ENCODE data around the gene ST7L. TPM values are rescaled to one million over a fixed set of nuclear protein-coding genes. Genes with fewer than 3 reads are reported as not detected.

ST7L gene
- polyA plus RNA-seq, 1 donor (not counting 4 experiments of a cell fraction or from before 2014, with no cell fraction given) = 13.4 TPM

DNA sequence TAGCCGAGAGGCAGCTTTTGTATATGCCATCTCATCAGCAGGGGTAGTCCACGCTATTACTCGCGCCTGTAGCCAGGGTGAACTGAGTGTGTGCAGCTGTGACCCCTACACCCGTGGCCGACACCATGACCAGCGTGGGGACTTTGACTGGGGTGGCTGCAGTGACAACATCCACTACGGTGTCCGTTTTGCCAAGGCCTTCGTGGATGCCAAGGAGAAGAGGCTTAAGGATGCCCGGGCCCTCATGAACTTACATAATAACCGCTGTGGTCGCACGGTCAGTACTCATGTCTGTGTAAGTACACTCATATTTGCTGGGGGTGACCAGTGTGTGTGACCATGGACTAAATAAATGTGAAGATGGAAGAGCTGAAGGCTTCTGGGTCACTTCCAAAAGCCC, 102.8 kb downstream of the ST7L start:
- dilution Hi-C loops (cut with MboI; ENCODE audit: extremely low pct_ligation_motif_present, low sequenced_read_pairs) = no loop called here
- H3K4me3 ChIP-seq (ENCODE audit: control insufficient read depth in 2 of 3, extremely low read depth in 1 of 3, insufficient read depth in 2 of 3, low read depth in 1 of 3, low read length in 3 of 3) = no peak overlapping the region
- no peaks in the 10 kb centered on the region for H3K79me2 ChIP-seq (ENCODE audit: control insufficient read depth, insufficient read depth, low read length)
- H3K4me1 ChIP-seq (ENCODE audit: control insufficient read depth, extremely low read depth, insufficient read depth, low read length) = peaks cover 29% of the 10 kb centered on the region
- no peaks in the 10 kb centered on the region for H3K9me3 ChIP-seq (ENCODE audit: control insufficient read depth, low read depth, low read length)
- H4K20me1 ChIP-seq (ENCODE audit: control insufficient read depth, extremely low read depth, insufficient read depth, low read length) = no peaks in the 10 kb centered on the region
- FAIRE-seq = no peak
- TF ChIP-seq, protein P1, sequence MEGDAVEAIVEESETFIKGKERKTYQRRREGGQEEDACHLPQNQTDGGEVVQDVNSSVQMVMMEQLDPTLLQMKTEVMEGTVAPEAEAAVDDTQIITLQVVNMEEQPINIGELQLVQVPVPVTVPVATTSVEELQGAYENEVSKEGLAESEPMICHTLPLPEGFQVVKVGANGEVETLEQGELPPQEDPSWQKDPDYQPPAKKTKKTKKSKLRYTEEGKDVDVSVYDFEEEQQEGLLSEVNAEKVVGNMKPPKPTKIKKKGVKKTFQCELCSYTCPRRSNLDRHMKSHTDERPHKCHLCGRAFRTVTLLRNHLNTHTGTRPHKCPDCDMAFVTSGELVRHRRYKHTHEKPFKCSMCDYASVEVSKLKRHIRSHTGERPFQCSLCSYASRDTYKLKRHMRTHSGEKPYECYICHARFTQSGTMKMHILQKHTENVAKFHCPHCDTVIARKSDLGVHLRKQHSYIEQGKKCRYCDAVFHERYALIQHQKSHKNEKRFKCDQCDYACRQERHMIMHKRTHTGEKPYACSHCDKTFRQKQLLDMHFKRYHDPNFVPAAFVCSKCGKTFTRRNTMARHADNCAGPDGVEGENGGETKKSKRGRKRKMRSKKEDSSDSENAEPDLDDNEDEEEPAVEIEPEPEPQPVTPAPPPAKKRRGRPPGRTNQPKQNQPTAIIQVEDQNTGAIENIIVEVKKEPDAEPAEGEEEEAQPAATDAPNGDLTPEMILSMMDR (optimal IDR thresholded peaks at IDR 0.05 in 1 of 3, IDR thresholded peaks at IDR 0.05 in 1 of 3, conservative IDR thresholded peaks at IDR 0.05 in 1 of 3; ENCODE audit: extremely low read depth in 1 of 3, insufficient read depth in 2 of 3, low read length in 3 of 3) = no peak
- TF ChIP-seq EZH2 (IDR thresholded peaks at IDR 0.05; ENCODE audit: low read length) = no peak
- no peaks in the 10 kb centered on the region for H3K36me3 ChIP-seq (ENCODE audit: control insufficient read depth in 2 of 2, extremely low read depth in 1 of 2, insufficient read depth in 2 of 2, low read length in 2 of 2)
- no peaks in the 10 kb centered on the region for H3K27me3 ChIP-seq (ENCODE audit: control insufficient read depth, extremely low read depth, insufficient read depth, low read length)
- H3K9ac ChIP-seq (ENCODE audit: control insufficient read depth, extremely low read depth, insufficient read depth, low read length) = no peak overlapping the region
- no peak overlapping the region for H3K27ac ChIP-seq (ENCODE audit: control insufficient read depth, insufficient read depth, low read length)
- H3K4me2 ChIP-seq (ENCODE audit: control insufficient read depth, extremely low read depth, insufficient read depth, low read depth, low read length) = no peak overlapping the region
- H2AFZ ChIP-seq (ENCODE audit: control insufficient read depth, low read length) = no peak overlapping the region
- peaks cover 2% of the 10 kb centered on the region for H3K9me1 ChIP-seq (ENCODE audit: control insufficient read depth, extremely low read depth, insufficient read depth, low read length)
- no peak for DNase-seq (ENCODE audit: low read depth, low spot score)

DNA sequence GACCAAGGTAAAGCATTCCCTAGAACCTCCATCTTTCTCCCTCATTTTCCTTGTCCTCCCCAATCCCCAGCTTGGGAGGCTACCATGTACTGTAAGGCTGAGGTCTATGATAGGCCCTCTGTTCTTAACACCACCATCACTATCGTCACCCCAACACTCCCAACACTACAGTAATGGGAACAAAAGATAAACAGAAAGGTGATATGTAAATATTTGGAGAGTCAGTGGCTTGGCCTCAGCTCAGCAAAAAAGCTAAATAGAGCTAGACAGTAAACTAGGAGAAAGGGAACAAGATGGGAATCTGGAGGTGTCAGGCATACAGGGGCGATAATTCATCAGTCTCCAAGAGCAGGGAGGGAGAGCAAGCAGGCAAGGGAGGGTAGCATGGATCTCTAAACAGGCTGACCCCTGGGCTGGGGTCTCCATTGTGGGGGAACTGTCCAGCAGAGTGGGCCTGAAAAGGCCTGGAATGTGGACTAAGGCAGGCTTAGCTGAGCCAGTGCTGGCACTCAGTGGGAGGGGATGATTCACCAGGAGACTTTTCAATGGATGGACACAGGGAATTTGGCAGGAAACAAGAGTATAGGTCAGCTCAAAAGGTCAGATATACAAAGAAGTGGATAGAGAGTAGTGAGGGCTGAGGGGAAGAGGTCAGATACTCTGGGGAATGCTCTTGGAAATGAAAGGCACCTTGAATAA, 103.5 kb downstream of the ST7L start:
- no peaks in the 10 kb centered on the region for H3K36me3 ChIP-seq (ENCODE audit: control insufficient read depth in 2 of 2, extremely low read depth in 1 of 2, insufficient read depth in 2 of 2, low read length in 2 of 2)
- no peaks in the 10 kb centered on the region for H3K9me3 ChIP-seq (ENCODE audit: control insufficient read depth, low read depth, low read length)
- TF ChIP-seq, protein P1 (optimal IDR thresholded peaks at IDR 0.05 in 1 of 3, IDR thresholded peaks at IDR 0.05 in 1 of 3, conservative IDR thresholded peaks at IDR 0.05 in 1 of 3; ENCODE audit: extremely low read depth in 1 of 3, insufficient read depth in 2 of 3, low read length in 3 of 3) = no peak
- no peak for TF ChIP-seq EZH2 (IDR thresholded peaks at IDR 0.05; ENCODE audit: low read length)
- peaks cover 29% of the 10 kb centered on the region for H3K4me1 ChIP-seq (ENCODE audit: control insufficient read depth, extremely low read depth, insufficient read depth, low read length)
- no peaks in the 10 kb centered on the region for H3K27me3 ChIP-seq (ENCODE audit: control insufficient read depth, extremely low read depth, insufficient read depth, low read length)
- H2AFZ ChIP-seq (ENCODE audit: control insufficient read depth, low read length) = no peak overlapping the region
- no peaks in the 10 kb centered on the region for H3K79me2 ChIP-seq (ENCODE audit: control insufficient read depth, insufficient read depth, low read length)
- no peak for DNase-seq (ENCODE audit: low read depth, low spot score)
- H3K27ac ChIP-seq (ENCODE audit: control insufficient read depth, insufficient read depth, low read length) = no peak overlapping the region
- H3K4me2 ChIP-seq (ENCODE audit: control insufficient read depth, extremely low read depth, insufficient read depth, low read depth, low read length) = no peak overlapping the region
- dilution Hi-C loops (cut with MboI; ENCODE audit: extremely low pct_ligation_motif_present, low sequenced_read_pairs) = no loop called here
- no peak for FAIRE-seq
- peaks cover 2% of the 10 kb centered on the region for H3K9me1 ChIP-seq (ENCODE audit: control insufficient read depth, extremely low read depth, insufficient read depth, low read length)
- H3K9ac ChIP-seq (ENCODE audit: control insufficient read depth, extremely low read depth, insufficient read depth, low read length) = no peak overlapping the region
- H3K4me3 ChIP-seq (ENCODE audit: control insufficient read depth in 2 of 3, extremely low read depth in 1 of 3, insufficient read depth in 2 of 3, low read depth in 1 of 3, low read length in 3 of 3) = no peak overlapping the region
- H4K20me1 ChIP-seq (ENCODE audit: control insufficient read depth, extremely low read depth, insufficient read depth, low read length) = no peaks in the 10 kb centered on the region

All from keratinocyte (primary cell).